ENCODE measurements around the gene FAM72D.
A peak's percentile ranks its signal among the peaks of the same experiment; 100 is the strongest.
"Not testable (repeated sequence)": the region's sequence is repeated elsewhere in the genome, so short reads cannot be mapped to it uniquely, and the experiment has no call there.

FAM72D gene

DNA sequence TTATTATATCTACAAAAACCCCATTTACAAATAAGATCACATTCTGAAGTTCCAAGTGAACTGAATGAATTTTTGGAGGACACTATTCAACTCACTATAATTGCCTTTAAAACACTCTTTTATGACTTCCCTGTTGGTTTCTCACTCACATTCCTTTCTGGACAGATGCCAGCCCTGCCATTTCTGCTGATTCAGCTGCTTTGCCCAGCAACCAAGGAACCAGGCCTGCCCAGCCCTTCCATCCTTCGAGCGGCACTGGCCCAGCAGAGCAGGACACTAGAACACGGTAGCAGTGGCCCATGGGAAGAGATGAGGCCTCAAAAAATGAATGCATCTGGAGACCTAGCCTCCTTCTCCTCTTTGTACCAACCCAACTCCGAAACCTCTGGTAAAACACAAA lies 50.5 kb downstream of the FAM72D start:
- not testable (repeated sequence) for DNase-seq (ENCODE audit: low read depth in 1 of 2, low spot score in 1 of 2)

DNA sequence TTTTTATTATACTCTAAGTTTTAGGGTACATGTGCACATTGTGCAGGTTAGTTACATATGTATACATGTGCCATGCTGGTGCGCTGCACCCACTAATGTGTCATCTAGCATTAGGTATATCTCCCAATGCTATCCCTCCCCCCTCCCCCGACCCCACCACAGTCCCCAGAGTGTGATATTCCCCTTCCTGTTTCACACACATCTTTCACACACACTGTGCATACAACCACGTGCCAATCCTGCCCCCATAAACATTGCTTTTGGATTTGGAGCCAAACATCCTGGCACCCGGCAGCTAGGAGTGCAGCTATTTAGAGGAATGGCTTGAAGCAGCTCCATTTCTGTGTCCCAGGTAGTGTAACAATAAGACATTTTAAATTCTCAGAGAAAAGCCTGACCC lies 51.4 kb downstream of the FAM72D start:
- DNase-seq (ENCODE audit: low read depth in 1 of 2, low spot score in 1 of 2), result not testable (repeated sequence)

DNA sequence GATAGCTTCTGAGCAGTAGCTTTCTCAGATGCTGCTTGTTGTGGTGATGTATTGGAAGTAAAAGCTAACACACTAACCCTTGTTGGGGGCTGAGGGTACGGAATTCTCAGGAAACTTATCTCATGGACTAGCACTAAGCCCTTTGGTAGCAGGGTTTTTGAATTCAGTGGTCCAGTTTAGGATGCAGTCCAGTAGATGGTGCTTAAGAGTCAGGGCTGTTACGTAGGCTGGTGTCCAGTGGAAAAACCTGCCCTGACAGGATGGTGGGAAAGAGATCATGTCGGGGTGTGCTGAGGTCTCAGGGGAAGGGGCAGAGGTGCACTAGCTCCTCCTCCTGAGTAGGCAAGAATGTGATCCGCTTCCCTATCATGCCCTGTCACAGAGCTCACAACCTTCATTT lies 59.6 kb downstream of the FAM72D start:
- DNase-seq (ENCODE audit: low read depth in 1 of 2, low spot score in 1 of 2), result not testable (repeated sequence)

GRCh38 chr1:145155873-145156272 lies 60.1 kb downstream of the FAM72D start:
- DNase-seq (ENCODE audit: low read depth in 1 of 2, low spot score in 1 of 2), result not testable (repeated sequence)

GRCh38 chr1:145156891-145157610 lies 61.3 kb downstream of the FAM72D start:
- DNase-seq (ENCODE audit: low read depth in 1 of 2, low spot score in 1 of 2), result peak; percentile 16 to 47

GRCh38 chr1:145157715-145158114 lies 61.9 kb downstream of the FAM72D start:
- not testable (repeated sequence) for DNase-seq (ENCODE audit: low read depth in 1 of 2, low spot score in 1 of 2)

GRCh38 chr1:145161046-145161752 lies 65.4 kb downstream of the FAM72D start:
- DNase-seq (ENCODE audit: low read depth in 1 of 2, low spot score in 1 of 2), result not testable (repeated sequence)
